Measurements from ENCODE around the gene BLVRB.
"Not testable (repeated sequence)": the region's sequence is repeated elsewhere in the genome, so short reads cannot be mapped to it uniquely, and the experiment has no call there.

BLVRB gene

DNA sequence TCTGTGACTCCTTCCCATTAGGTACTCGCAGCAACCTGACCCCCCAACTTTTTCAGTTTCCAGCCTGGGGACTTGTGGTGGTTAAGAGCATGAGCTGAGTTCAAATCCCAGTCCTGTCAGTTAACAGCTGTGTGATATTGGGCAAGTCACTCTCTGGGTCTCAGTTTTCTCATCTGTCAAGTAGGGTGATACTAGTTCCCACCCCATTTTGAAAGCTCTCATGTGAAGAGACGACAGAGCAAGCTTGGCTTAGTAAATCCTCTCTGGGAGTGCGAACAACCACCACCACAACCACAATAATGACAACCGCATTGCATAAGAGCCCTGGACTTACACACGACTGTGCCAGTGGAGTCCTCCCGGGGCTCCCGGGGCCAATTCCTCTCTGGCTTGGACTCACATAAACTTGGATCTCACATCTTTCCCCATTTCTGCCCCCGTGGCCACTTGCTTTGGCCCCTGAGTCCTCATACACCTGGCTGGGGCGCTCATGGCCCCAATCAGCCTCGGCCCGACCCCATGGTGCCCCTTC, 454 bp downstream of the BLVRB start:
- no peaks in the 10 kb centered on the region for H4K20me1 ChIP-seq (ENCODE audit: insufficient read depth, low read length, poor library complexity, severe bottlenecking)
- peak overlapping the region; percentile 93 for H2AFZ ChIP-seq (ENCODE audit: low read length)
- TF ChIP-seq, protein P1, sequence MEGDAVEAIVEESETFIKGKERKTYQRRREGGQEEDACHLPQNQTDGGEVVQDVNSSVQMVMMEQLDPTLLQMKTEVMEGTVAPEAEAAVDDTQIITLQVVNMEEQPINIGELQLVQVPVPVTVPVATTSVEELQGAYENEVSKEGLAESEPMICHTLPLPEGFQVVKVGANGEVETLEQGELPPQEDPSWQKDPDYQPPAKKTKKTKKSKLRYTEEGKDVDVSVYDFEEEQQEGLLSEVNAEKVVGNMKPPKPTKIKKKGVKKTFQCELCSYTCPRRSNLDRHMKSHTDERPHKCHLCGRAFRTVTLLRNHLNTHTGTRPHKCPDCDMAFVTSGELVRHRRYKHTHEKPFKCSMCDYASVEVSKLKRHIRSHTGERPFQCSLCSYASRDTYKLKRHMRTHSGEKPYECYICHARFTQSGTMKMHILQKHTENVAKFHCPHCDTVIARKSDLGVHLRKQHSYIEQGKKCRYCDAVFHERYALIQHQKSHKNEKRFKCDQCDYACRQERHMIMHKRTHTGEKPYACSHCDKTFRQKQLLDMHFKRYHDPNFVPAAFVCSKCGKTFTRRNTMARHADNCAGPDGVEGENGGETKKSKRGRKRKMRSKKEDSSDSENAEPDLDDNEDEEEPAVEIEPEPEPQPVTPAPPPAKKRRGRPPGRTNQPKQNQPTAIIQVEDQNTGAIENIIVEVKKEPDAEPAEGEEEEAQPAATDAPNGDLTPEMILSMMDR (conservative IDR thresholded peaks at IDR 0.05; ENCODE audit: low read length): no peak
- no peak for TF ChIP-seq EZH2phosphoT487 (IDR thresholded peaks at IDR 0.05; ENCODE audit: borderline replicate concordance)
- H3K4me1 ChIP-seq (ENCODE audit: insufficient read depth, low read length, poor library complexity, severe bottlenecking): peaks cover 13% of the 10 kb centered on the region
- no peaks in the 10 kb centered on the region for H3K27me3 ChIP-seq (ENCODE audit: insufficient read depth, low read length, poor library complexity, severe bottlenecking)
- peak overlapping the region; percentile 75 for H3K4me3 ChIP-seq (ENCODE audit: low read length, poor library complexity, severe bottlenecking)
- H3K9ac ChIP-seq (ENCODE audit: low read depth, low read length, poor library complexity, severe bottlenecking): peak overlapping the region; percentile 65
- H3K79me2 ChIP-seq (ENCODE audit: insufficient read depth, low read length): no peaks in the 10 kb centered on the region
- no peaks in the 10 kb centered on the region for H3F3A ChIP-seq (ENCODE audit: low read depth)
- H3K9me3 ChIP-seq (ENCODE audit: insufficient read depth, low read depth, low read length): no peaks in the 10 kb centered on the region
- H3K9me2 ChIP-seq (replicated peaks; ENCODE audit: low read depth, low read length): no peaks in the 10 kb centered on the region
- peak overlapping the region; percentile 73 for H3K4me2 ChIP-seq (ENCODE audit: low read depth, low read length, poor library complexity, severe bottlenecking)
- no peaks in the 10 kb centered on the region for H3K36me3 ChIP-seq (ENCODE audit: insufficient read depth, low read length)

DNA sequence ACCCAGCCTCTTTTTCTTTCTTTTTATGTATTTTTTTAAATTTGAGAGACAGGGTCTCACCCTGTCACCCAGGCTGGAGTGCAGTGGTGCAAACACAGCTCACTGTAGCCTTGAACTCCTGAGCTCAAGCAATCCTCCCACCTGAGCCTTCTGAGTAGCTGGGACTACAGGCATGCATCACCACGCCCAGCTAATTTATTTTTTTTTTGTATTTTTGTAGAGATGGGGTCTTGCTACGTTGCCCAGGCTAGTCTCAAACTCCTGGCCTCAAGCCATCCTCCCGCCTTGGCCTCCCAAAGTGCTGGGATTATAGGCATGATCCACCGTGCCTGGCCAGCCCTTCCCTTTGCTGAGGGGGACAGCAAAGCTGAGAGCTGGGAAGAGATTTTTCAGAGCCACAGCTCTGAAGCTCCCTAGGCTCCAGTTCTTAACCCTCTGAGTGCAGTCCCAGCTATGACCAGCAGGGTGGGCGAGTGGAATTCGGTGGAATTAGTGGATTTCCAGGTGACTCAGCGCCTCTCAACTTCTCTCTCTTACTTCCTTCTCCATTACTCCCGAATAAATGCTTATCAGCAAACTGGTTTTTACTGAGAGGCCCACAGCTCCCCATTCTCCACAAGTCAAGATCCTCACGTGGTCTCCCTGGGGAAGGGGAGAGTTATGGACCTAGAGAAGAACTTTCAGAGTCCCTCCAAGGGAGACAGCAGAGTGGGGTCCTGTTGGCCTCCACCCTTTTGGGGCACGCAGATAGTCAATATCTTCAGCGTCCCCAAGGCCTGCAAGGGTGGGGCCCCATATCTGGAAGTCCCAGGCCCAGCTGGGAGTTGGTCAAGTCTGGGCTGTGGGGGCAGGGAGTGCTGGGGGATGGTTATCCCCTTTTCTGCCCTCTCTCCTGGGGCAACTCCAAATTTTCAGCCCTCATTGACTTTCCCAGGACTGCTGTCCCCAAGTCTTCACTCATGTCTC, 1.2 kb downstream of the BLVRB start:
- H4K20me1 ChIP-seq (ENCODE audit: insufficient read depth, low read length, poor library complexity, severe bottlenecking): no peaks in the 10 kb centered on the region
- H3K36me3 ChIP-seq (ENCODE audit: insufficient read depth, low read length): no peaks in the 10 kb centered on the region
- peak overlapping the region; percentile 73 for H3K4me2 ChIP-seq (ENCODE audit: low read depth, low read length, poor library complexity, severe bottlenecking)
- TF ChIP-seq, protein P1 (conservative IDR thresholded peaks at IDR 0.05; ENCODE audit: low read length): peak; percentile 74
- no peak for TF ChIP-seq EZH2phosphoT487 (IDR thresholded peaks at IDR 0.05; ENCODE audit: borderline replicate concordance)
- H3K79me2 ChIP-seq (ENCODE audit: insufficient read depth, low read length): no peaks in the 10 kb centered on the region
- H3K27me3 ChIP-seq (ENCODE audit: insufficient read depth, low read length, poor library complexity, severe bottlenecking): no peaks in the 10 kb centered on the region
- H3K9ac ChIP-seq (ENCODE audit: low read depth, low read length, poor library complexity, severe bottlenecking): peak overlapping the region; percentile 65
- peak overlapping the region; percentile 62 for H2AFZ ChIP-seq (ENCODE audit: low read length)
- peaks cover 13% of the 10 kb centered on the region for H3K4me1 ChIP-seq (ENCODE audit: insufficient read depth, low read length, poor library complexity, severe bottlenecking)
- no peaks in the 10 kb centered on the region for H3F3A ChIP-seq (ENCODE audit: low read depth)
- H3K9me2 ChIP-seq (replicated peaks; ENCODE audit: low read depth, low read length): no peaks in the 10 kb centered on the region
- H3K9me3 ChIP-seq (ENCODE audit: insufficient read depth, low read depth, low read length): no peaks in the 10 kb centered on the region
- peak overlapping the region; percentile 75 for H3K4me3 ChIP-seq (ENCODE audit: low read length, poor library complexity, severe bottlenecking)

DNA sequence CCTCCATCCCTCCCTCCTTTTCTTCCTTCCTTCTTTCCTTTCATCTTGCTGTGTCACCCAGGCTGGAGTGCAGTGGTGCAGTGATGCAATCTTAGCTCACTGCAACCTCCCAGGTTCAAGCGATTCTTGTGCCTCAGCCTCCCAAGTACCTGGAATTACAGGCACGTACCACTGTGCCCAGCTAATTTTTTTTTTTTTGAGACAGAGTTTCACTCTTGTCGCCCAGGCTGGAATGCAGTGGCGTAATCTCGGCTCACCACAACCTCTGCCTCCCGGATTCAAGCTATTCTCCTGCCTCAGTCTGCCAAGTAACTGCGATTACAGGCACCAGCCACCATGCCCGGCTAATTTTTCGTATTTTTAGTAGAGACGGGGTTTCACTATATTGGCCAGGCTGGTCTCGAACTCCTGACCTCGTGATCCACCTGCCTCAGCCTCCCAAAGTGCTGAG, 1.9 kb downstream of the BLVRB start:
- H4K20me1 ChIP-seq (ENCODE audit: insufficient read depth, low read length, poor library complexity, severe bottlenecking); H2AFZ ChIP-seq (ENCODE audit: low read length); H3K4me2 ChIP-seq (ENCODE audit: low read depth, low read length, poor library complexity, severe bottlenecking); H3K4me3 ChIP-seq (ENCODE audit: low read length, poor library complexity, severe bottlenecking); H3K36me3 ChIP-seq (ENCODE audit: insufficient read depth, low read length); H3K9ac ChIP-seq (ENCODE audit: low read depth, low read length, poor library complexity, severe bottlenecking); H3K9me2 ChIP-seq (replicated peaks; ENCODE audit: low read depth, low read length); H3K9me3 ChIP-seq (ENCODE audit: insufficient read depth, low read depth, low read length); H3F3A ChIP-seq (ENCODE audit: low read depth); H3K79me2 ChIP-seq (ENCODE audit: insufficient read depth, low read length); H3K27me3 ChIP-seq (ENCODE audit: insufficient read depth, low read length, poor library complexity, severe bottlenecking): not testable (repeated sequence)
- peaks cover 13% of the 10 kb centered on the region for H3K4me1 ChIP-seq (ENCODE audit: insufficient read depth, low read length, poor library complexity, severe bottlenecking)

Measured in Loucy (cell line).